Ureter (tissue), 1 donor: ENCODE data around the gene CNNM1. TPM values are rescaled to one million over a fixed set of nuclear protein-coding genes. Genes with fewer than 3 reads are reported as not detected.
A peak's percentile ranks its signal among the peaks of the same experiment; 100 is the strongest.

Experiments
- DNase-seq: peaks from one replicate; pipeline ENCODE4 v3.0.0-alpha.2; 2020; ENCODE audit warnings: low spot score
- total RNA-seq: library from RNA; stranded (reverse); gene quantifications from one replicate; pipeline ENCODE4 v1.2.4, GENCODE V29; 2023
- donor health status: DM: yes; HTN: yes; CAD: no.

The CNNM1 gene
- total RNA-seq = 1.1 TPM

GRCh38 chr10:99329304-99329553 is at the start of gene CNNM1:
Gene CNNM1, plus strand, starts transcription at chr10:99329356. Its CDS starts 32 bp downstream, at chr10:99329388.
- peak; percentile 51 for DNase-seq

- DNase-seq = no peak
Measured at GRCh38 chr10:99279626-99280111, 49.5 kb upstream of the CNNM1 start.

- DNase-seq = no peak
Measured at GRCh38 chr10:99280472-99280871, 48.7 kb upstream of the CNNM1 start.

- DNase-seq = no peak
Measured at GRCh38 chr10:99285881-99286280, 43.3 kb upstream of the CNNM1 start.

GRCh38 chr10:99290306-99290705 is 38.9 kb upstream of the CNNM1 start:
- no peak for DNase-seq

GRCh38 chr10:99292159-99292558 is 37.0 kb upstream of the CNNM1 start:
- no peak for DNase-seq

GRCh38 chr10:99296605-99297004 is 32.6 kb upstream of the CNNM1 start:
- DNase-seq = no peak

GRCh38 chr10:99297033-99297432 is 32.1 kb upstream of the CNNM1 start:
- no peak for DNase-seq

GRCh38 chr10:99303899-99304861 is 25.0 kb upstream of the CNNM1 start:
- no peak for DNase-seq

GRCh38 chr10:99304862-99305229 is 24.3 kb upstream of the CNNM1 start:
- DNase-seq = no peak

- no peak for DNase-seq
Measured at GRCh38 chr10:99312501-99312900, 16.7 kb upstream of the CNNM1 start.

GRCh38 chr10:99315853-99316252 is 13.3 kb upstream of the CNNM1 start:
- DNase-seq = no peak

- DNase-seq = no peak
Measured at GRCh38 chr10:99316374-99316773, 12.8 kb upstream of the CNNM1 start.

- no peak for DNase-seq
Measured at GRCh38 chr10:99318048-99318447, 11.1 kb upstream of the CNNM1 start.

- no peak for DNase-seq
Measured at GRCh38 chr10:99318475-99318874, 10.7 kb upstream of the CNNM1 start.

- no peak for DNase-seq
Measured at GRCh38 chr10:99325281-99325680, 3.9 kb upstream of the CNNM1 start.

GRCh38 chr10:99326871-99327270 is 2.3 kb upstream of the CNNM1 start:
- DNase-seq = no peak

- DNase-seq = no peak
Measured at GRCh38 chr10:99328579-99329303, 415 bp upstream of the CNNM1 start.

GRCh38 chr10:99329554-99330346 is 594 bp downstream of the CNNM1 start:
- DNase-seq = no peak

- no peak for DNase-seq
Measured at GRCh38 chr10:99330347-99330924, 1.3 kb downstream of the CNNM1 start.

- DNase-seq = no peak
Measured at GRCh38 chr10:99331207-99331803, 2.1 kb downstream of the CNNM1 start.
